Right cardiac atrium (tissue), 5 donors: ENCODE measurements around the gene GPRIN3. TPM values are rescaled to one million over a fixed set of nuclear protein-coding genes. Genes with fewer than 3 reads are reported as not detected.
A peak's percentile ranks its signal among the peaks of the same experiment; 100 is the strongest.

Experiments used
- ATAC-seq, 2 donors: fragments of 200-7000 bp; cut with Tn5 transposase; one replicate each; pipeline versions ENCODE4 v1.8.0 to v1.9.1; 2020; ENCODE audit warnings: moderate library complexity in 2 of 2, mild to moderate bottlenecking in 1 of 2
- DNase-seq, 3 donors: peaks; one replicate each; pipeline ENCODE4 v3.0.0-alpha.2; 2020
- H3K27ac ChIP-seq: one replicate; pipeline ENCODE4 v1.5.1; 2013; ENCODE audit warnings: mild to moderate bottlenecking, low read length, control low read depth, moderate library complexity
- H3K27me3 ChIP-seq: one replicate; pipeline ENCODE4 v1.6.1; 2013; ENCODE audit not compliant: control insufficient read depth, insufficient read depth
- H3K4me1 ChIP-seq: one replicate; pipeline ENCODE4 v1.6.1; 2013; ENCODE audit warnings: low read length; ENCODE audit not compliant: control insufficient read depth, insufficient read depth
- H3K4me3 ChIP-seq: one replicate; pipeline ENCODE4 v1.5.1; 2013; ENCODE audit warnings: low read length, control low read depth
- H3K9me3 ChIP-seq: one replicate; pipeline ENCODE4 v1.6.1; 2013; ENCODE audit warnings: low read length; ENCODE audit not compliant: control insufficient read depth
- WGBS: extraction: QIAGEN DNeasy Blood & Tissue Kit; methylation state at CpG from one replicate; pipeline ENCODE4 v1.1.7; 2013; 5-methylcytosine and 5-hydroxymethylcytosine counted together
- intact Hi-C, 4 donors: fragments of 100-400 bp; cut with DNase I; formaldehyde crosslinking; loops; one replicate each; pipeline versions ENCODE4 v1.11.0 to v1.14.0; 2022 to 2023
- polyA plus RNA-seq: library from polyadenylated mRNA; stranded (reverse); fragments of 200-250 nt; gene quantifications from one replicate; pipeline ENCODE4 v1.2.3, GENCODE V29; 2013
- total RNA-seq, 4 donors: library from RNA; stranded (reverse); fragmentation: NEBNext Ultra II Directional; extraction: Animal tissue kit (Norgen Biotek cat#: 25700); gene quantifications; one replicate each; pipeline ENCODE4 v1.2.1, GENCODE V29; 2021
- donor health status: healthy with polysubstance abuse.
- donor health status: DM: no; HTN: yes; CAD: no.
- donor health status: DM: no; HTN: no; CAD: no.
- donor health status: DM: no; HTN: yes; CAD: no; lungs with severe emphysema.
- donor health status: DM: yes; HTN: yes; CAD: no.

GPRIN3 gene
- total and polyA plus RNA-seq, 5 donors, result 2.1 to 10.3 (median 8.3) TPM

DNA sequence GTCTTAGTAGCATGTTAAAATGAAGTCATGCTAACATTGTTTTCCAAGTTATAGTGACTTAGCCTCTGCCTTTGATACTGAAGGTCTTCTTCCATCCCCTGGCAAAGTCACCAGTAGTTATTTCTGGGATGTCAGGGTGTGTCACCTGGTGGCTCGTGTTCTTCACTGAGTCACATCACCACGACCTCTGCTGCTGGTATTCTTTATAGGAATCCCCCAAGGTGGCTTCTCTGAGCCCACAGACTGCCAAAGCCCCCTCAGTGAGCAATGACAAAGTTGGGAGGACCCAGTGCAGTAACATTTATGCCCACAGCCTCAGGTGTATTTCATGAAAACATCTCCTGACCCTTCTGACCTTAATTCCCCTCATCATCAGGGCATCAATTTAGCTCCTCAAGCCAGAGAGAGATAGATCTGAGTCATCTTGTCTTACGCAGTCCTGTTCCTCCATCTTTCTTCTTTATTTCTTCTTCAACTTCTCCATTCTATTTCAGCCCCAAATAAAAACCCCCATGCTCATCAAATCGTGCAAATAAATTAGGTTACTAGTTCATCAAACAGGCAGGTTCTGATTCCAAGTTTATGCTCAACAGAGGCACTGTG, 29.3 kb upstream of the GPRIN3 start:
- WGBS, result 54% methylated on average over 4 of the region's 4 CpGs

DNA sequence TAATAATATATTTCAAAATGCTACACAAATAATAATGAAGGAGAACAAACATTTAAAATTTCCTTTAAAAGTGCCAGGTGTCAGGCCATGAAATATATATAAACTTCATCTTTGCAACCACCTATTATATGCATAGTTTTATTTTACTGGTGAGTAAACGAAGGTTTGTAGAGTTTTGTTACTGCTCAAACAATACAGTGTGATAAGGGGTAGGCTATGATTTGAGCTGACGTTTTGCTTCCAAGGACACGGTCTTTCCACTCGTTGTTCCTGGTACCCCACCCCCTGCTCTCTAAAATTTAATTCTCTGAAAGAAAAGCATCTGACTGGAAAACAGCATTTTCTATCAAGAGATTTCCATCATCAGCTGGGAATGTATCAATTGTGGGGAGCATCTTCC, 27.2 kb upstream of the GPRIN3 start:
- Histone ChIP-seq H3K4me3 (no peak overlapping the region), H3K27ac (no peak overlapping the region), H3K9me3 (no peaks in the 10 kb centered on the region), H3K27me3 (no peaks in the 10 kb centered on the region), H3K4me1 (peaks cover 1% of the 10 kb centered on the region)
- intact Hi-C loops, result no loop called here
- no peak for DNase-seq
- no peak for ATAC-seq
- 57% methylated on average over 4 of the region's 4 CpGs for WGBS

More for the DNA sequence above, 29.3 kb upstream of the GPRIN3 start:
- Histone ChIP-seq H3K4me1 (peaks cover 1% of the 10 kb centered on the region), H3K4me3 (no peak overlapping the region), H3K27me3 (no peaks in the 10 kb centered on the region), H3K9me3 (no peaks in the 10 kb centered on the region), H3K27ac (no peak overlapping the region)
- ATAC-seq, result no peak
- DNase-seq, result no peak
- intact Hi-C loops, result no loop called here

DNA sequence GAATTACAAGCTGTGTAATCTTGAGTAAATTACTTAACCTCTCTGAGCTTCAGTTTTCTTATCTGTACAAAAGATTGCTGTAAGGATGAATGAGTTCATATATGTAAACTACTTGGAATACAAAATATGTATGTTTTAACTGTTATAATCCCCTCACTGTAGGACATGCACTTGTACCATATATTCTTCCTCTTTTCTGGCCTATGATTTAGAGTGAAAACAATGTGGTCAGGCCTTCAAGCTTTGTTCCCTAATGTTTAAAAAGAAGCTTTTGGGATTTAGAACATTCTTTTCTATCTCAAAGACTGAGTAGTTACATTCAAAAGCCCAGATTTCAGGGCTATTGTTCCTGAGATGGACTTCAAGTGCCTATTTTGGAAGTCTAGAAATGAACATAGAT, 26.7 kb upstream of the GPRIN3 start:
- Histone ChIP-seq H3K27me3 (no peaks in the 10 kb centered on the region), H3K4me1 (peaks cover 1% of the 10 kb centered on the region), H3K4me3 (no peak overlapping the region), H3K9me3 (no peaks in the 10 kb centered on the region), H3K27ac (no peak overlapping the region)
- no peak for DNase-seq
- intact Hi-C loops, result no loop called here
- no peak for ATAC-seq

DNA sequence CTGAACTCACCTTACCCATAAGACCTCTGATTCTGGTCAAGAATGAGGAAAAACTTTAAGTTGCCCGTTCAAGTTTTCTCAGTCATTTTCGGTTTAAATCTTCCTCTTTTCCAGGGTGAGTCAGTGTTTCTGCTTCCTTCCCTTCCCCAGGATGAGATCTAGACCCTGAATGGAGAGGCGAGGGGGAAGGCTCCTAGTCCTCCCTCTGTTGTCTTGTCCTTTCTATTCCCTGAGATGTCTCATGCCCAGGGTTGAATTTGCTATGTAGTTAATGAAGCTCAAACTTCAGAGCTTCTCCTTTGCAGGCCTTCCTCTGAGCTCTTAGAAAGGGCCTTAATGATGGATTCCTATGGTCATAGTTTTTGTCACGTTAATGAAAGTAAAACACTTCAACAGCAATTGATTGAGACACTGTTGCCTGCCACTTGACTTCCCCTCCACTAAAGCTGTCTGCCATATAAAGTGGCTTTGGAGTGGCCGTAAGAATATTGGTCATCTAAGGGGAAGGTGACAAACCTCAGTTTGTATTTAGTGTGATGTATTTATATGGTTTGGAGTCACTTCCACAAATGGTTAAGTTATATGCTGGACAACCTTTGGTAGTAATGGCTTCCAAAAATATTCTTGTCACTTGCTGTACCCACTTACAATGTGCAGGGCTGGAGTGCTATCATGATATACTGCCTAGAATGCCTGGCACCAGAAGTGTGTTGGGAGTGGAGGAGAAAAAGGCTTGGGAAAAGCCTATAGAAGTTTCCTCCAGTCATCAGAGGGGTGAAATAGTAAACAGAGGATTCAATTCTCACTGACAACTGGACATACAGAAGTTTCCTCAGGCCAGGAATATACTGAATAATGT, 24.3 kb upstream of the GPRIN3 start:
- Histone ChIP-seq H3K9me3 (no peaks in the 10 kb centered on the region), H3K27ac (no peak overlapping the region), H3K4me1 (peaks cover 1% of the 10 kb centered on the region), H3K4me3 (no peak overlapping the region), H3K27me3 (no peaks in the 10 kb centered on the region)
- ATAC-seq, result no peak
- DNase-seq, result no peak
- 72% methylated on average over 5 of the region's 5 CpGs for WGBS
- intact Hi-C loops, result no loop called here

DNA sequence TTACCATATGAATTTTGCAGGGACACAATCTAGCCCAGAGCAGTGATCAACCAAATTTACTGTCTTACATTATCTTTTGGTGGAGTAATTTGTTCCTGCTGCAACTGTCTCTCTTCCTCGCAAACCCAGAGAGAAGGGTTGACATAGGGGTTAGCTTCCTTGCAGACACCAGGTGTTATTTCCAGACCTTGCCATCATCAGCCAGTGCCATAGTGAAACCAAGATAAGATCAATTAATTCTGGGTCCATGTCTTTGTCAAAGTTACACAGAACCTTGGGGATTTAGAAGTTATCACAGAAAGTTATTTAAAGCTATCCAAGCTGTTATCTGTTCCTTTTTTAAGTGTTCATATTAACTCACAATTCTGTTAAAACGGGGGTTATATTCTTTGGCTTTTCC, 23.6 kb upstream of the GPRIN3 start:
- ATAC-seq (no peak), DNase-seq (no peak)
- Histone ChIP-seq H3K4me3 (no peak overlapping the region), H3K9me3 (no peaks in the 10 kb centered on the region), H3K4me1 (peaks cover 1% of the 10 kb centered on the region), H3K27ac (no peak overlapping the region), H3K27me3 (no peaks in the 10 kb centered on the region)
- intact Hi-C loops, result no loop called here
- 51% methylated on average over 2 of the region's 2 CpGs for WGBS

DNA sequence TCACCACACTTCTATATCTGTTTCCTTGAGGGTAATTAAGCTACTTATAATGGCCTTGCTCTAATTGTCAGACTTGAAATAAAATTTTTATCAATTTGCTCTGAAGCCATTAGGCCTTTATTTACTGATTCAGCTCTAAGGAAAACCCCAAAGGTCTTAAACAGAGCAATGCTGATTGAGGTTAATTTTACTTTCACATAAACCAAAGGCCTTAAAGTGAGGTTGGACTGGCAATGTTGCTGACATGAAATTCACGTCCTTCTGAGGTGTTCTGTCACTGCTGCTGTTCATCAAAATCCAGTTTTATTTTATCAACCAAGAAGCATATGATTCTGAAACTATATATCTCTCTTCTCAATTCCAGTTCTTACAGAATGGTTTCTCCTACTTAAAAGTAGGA, 21.7 kb upstream of the GPRIN3 start:
- H3K4me3 ChIP-seq, result no peak overlapping the region
- peaks cover 1% of the 10 kb centered on the region for H3K4me1 ChIP-seq
- H3K27me3 ChIP-seq, result no peaks in the 10 kb centered on the region
- WGBS, result 86% methylated on average over 1 of the region's 1 CpG
- ATAC-seq (no peak), DNase-seq (no peak)
- no peaks in the 10 kb centered on the region for H3K9me3 ChIP-seq
- intact Hi-C loops, result no loop called here
- no peak overlapping the region for H3K27ac ChIP-seq

DNA sequence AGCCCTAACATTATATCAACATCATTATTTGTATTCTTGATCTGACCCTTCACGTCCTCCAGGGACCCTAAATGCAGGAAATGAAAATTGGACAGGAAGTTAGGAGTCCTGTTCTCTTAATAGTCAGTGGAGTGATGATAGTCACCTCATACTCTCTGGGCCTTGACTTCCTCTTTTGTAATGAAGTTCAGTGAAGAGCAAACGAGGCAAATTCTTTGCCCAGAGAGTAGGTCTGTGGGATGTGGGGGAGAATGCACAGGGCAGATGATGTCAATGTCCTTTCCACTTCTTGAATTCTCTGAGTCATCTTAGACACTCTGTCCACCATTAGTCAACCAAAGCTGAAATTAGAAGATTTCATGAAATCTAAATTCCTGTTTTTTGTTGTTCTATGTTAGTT, 17.1 kb upstream of the GPRIN3 start:
- WGBS, result 41% methylated on average over 2 of the region's 2 CpGs
- H3K9me3 ChIP-seq, result no peaks in the 10 kb centered on the region
- no peak overlapping the region for H3K4me3 ChIP-seq
- peak; percentile 62 to 73 for ATAC-seq
- no peaks in the 10 kb centered on the region for H3K27me3 ChIP-seq
- H3K27ac ChIP-seq, result no peak overlapping the region
- no peak for DNase-seq
- no peaks in the 10 kb centered on the region for H3K4me1 ChIP-seq
- intact Hi-C loops, result no loop called here

DNA sequence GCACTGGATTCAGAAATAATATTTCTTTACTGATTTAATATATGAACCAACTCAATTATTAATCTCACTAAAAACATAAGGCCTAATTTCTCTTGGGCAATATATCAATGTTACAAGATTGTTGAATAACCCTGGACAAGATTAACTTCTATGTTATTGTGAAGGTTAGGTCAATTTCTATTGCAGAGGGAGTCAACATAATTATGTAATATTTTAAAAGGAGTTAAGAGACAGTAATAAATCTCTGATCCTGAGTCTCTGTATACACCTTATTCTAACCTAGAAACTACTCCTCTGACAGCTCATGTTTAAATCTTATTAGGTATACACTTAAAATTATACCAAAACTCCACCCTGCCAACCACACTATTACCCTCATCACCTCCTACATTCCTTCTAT, 15.1 kb upstream of the GPRIN3 start:
- ATAC-seq (no peak), DNase-seq (no peak)
- Histone ChIP-seq H3K4me1 (no peaks in the 10 kb centered on the region), H3K27ac (no peak overlapping the region), H3K27me3 (no peaks in the 10 kb centered on the region), H3K9me3 (no peaks in the 10 kb centered on the region), H3K4me3 (no peak overlapping the region)
- intact Hi-C loops, result no loop called here

DNA sequence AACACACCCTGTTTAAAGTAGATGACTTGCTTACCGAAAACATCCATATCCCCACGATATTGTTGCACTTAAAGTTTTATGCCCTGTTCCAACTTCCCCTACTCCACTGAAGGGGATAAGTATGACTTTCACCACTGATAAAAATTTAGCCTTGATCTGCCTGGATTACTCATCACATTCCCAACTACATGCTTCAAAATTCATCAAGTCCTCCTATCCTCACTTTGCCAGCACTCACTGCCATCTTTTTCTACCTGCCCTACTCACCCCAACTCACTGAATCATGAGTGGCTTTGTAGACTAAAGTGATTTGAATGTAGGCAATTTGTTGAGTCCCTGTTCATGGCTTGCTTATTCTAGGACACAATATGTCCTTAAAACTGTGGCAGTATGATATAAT, 12.2 kb upstream of the GPRIN3 start:
- WGBS, result 92% methylated on average over 2 of the region's 2 CpGs
- no peak for ATAC-seq

DNA sequence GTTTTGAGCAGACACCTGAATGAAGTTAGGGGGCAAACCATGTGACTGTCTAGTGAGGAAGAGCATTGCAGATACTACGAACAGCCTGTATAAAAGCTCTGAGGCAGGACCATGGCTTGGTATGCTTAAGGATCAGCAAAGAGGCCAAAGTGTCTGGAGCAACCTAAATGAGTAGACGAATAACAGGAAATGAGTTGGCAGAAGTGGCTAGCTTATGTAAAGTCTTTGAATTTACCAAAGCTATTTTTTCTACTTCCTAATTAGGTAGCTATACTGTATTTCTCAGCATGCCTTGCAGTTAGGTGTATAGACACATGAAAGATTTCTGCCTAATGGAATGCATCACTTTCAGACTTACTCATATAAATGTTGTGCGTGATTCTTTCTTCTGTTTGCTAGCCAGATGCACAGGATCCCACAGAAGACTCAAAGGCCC, 9.3 kb upstream of the GPRIN3 start:
- intact Hi-C loops, result no loop called here
- Histone ChIP-seq H3K4me3 (no peak overlapping the region), H3K4me1 (no peaks in the 10 kb centered on the region), H3K9me3 (no peaks in the 10 kb centered on the region), H3K27ac (no peak overlapping the region), H3K27me3 (no peaks in the 10 kb centered on the region)
- 51% methylated on average over 3 of the region's 3 CpGs for WGBS
- no peak for DNase-seq
- peak in 1 of 2 donors; percentile 29 for ATAC-seq

More for the DNA sequence above, 12.2 kb upstream of the GPRIN3 start:
- Histone ChIP-seq H3K4me3 (no peak overlapping the region), H3K27me3 (no peaks in the 10 kb centered on the region), H3K27ac (no peak overlapping the region), H3K4me1 (no peaks in the 10 kb centered on the region), H3K9me3 (no peaks in the 10 kb centered on the region)
- DNase-seq, result no peak
- intact Hi-C loops, result no loop called here

DNA sequence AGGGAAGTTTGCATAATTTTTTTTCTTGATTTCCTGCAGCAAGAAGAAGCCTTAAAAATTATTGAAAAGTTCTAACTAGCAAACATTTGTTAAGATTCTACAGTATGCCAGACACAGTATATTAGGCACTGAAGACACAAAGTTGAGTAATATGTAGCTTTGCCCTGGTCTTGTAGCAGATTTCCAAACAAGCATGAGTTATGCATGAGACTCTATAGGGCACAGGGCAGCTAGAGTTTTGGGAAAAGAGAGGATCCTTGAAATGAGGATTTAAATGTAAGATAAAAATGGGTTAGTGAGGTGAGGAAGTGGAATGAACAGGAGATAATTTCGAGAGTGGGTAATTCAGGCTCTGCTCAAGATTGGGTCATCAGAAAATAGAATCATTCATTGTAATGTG, 8.6 kb upstream of the GPRIN3 start:
- 57% methylated on average over 1 of the region's 1 CpG for WGBS
- H3K27ac ChIP-seq, result no peak overlapping the region
- DNase-seq, result no peak
- ATAC-seq, result no peak
- no peak overlapping the region for H3K4me3 ChIP-seq
- intact Hi-C loops, result no loop called here
- H3K9me3 ChIP-seq, result no peaks in the 10 kb centered on the region
- no peaks in the 10 kb centered on the region for H3K27me3 ChIP-seq
- no peaks in the 10 kb centered on the region for H3K4me1 ChIP-seq
